Aorta (tissue), 5 donors: Measurements from ENCODE around the gene CHRNA3. TPM values are rescaled to one million over a fixed set of nuclear protein-coding genes. Genes with fewer than 3 reads are reported as not detected.
A peak's percentile ranks its signal among the peaks of the same experiment; 100 is the strongest.

Experiments
- ATAC-seq: fragments of 200-7000 bp; cut with Tn5 transposase; one replicate; pipeline ENCODE4 v1.9.1; 2022; ENCODE audit warnings: moderate library complexity; ENCODE audit not compliant: low FRiP score
- DNase-seq, 2 donors: peaks; one replicate each; pipeline ENCODE4 v3.0.0-alpha.2; 2020
- H3K27ac ChIP-seq, 2 donors: one replicate each; pipeline ENCODE4 v1.5.1; 2013; ENCODE audit warnings: low read length in 2 of 2, mild to moderate bottlenecking in 2 of 2, moderate library complexity in 2 of 2, control low read depth in 1 of 2, inconsistent platforms in 1 of 2, low read depth in 1 of 2
- H3K27me3 ChIP-seq, 2 donors: one replicate each; pipeline ENCODE4 v1.6.1; 2013; ENCODE audit warnings: control low read depth in 1 of 2, low read length in 1 of 2, mild to moderate bottlenecking in 1 of 2, moderate library complexity in 1 of 2; ENCODE audit not compliant: insufficient read depth in 2 of 2, control insufficient read depth in 1 of 2
- H3K36me3 ChIP-seq, 2 donors: one replicate each; pipeline ENCODE4 v1.6.1; 2013; ENCODE audit warnings: control low read depth in 1 of 2, low read length in 1 of 2, mild to moderate bottlenecking in 1 of 2; ENCODE audit not compliant: insufficient read depth in 2 of 2, control insufficient read depth in 1 of 2
- H3K4me1 ChIP-seq, 2 donors: one replicate each; pipeline ENCODE4 v1.6.1; 2013; ENCODE audit warnings: low read length in 2 of 2, control low read depth in 1 of 2, mild to moderate bottlenecking in 1 of 2, moderate library complexity in 1 of 2; ENCODE audit not compliant: insufficient read depth in 2 of 2, control insufficient read depth in 1 of 2
- H3K4me3 ChIP-seq, 2 donors: one replicate each; pipeline ENCODE4 v1.5.1; 2013; ENCODE audit warnings: low read length in 2 of 2, control low read depth in 1 of 2, mild to moderate bottlenecking in 1 of 2
- H3K9me3 ChIP-seq: one replicate; pipeline ENCODE4 v1.6.1; 2013; ENCODE audit warnings: mild to moderate bottlenecking, low read length; ENCODE audit not compliant: control insufficient read depth
- WGBS, 2 donors: extraction: QIAGEN DNeasy Blood & Tissue Kit; methylation state at CpG; one replicate each; pipeline ENCODE4 v1.1.7; 2013; 5-methylcytosine and 5-hydroxymethylcytosine counted together
- intact Hi-C, 2 donors: fragments of 100-400 bp; cut with DNase I; formaldehyde crosslinking; loops; one replicate each; pipeline versions ENCODE4 v1.14.2 to v1.15.0; 2022
- long read RNA-seq, 2 donors: library from polyadenylated mRNA; unstranded; transcript quantifications; one replicate each; pipeline ENCODE4 v2.0.0, GENCODE V29; 2020 to 2021
- polyA plus RNA-seq, 2 donors: library from polyadenylated mRNA; stranded (reverse); fragments of 200-250 nt; gene quantifications; one replicate each; pipeline ENCODE4 v1.2.3, GENCODE V29; 2013
- total RNA-seq, 2 donors: library from RNA; stranded (reverse); fragmentation: NEBNext Ultra II Directional; extraction: Animal tissue kit (Norgen Biotek cat#: 25700); gene quantifications; one replicate each; pipeline ENCODE4 v1.2.1, GENCODE V29; 2021
- donor health status: healthy with polysubstance abuse.
- donor health status: Bipolar disorder and iron deficiency.
- donor health status: DM: no; HTN: no; CAD: no.
- donor health status: DM: no; HTN: no; CAD: no.
- donor health status: DM: yes; HTN: yes; CAD: no.

Gene CHRNA3
- total RNA-seq = not detected
- polyA plus RNA-seq = not detected
- long read RNA-seq, donor 1 = 0 reads
- long read RNA-seq, donor 2 = 0 reads

GRCh38 chr15:78620527-78621421, at the start of gene CHRNA3:
Gene CHRNA3, minus strand, starts transcription at chr15:78620996. Its CDS starts 202 bp downstream, at chr15:78620794.
- no peaks in the 10 kb centered on the region for H3K27me3 ChIP-seq
- H3K9me3 ChIP-seq = no peaks in the 10 kb centered on the region
- H3K27ac ChIP-seq = no peak within 1 kb of the TSS
- WGBS, 2 donors = 2 to 4% methylated on average over 53 to 102 of the region's 102 CpGs
- intact Hi-C loops = no loop called here
- no peaks in the 10 kb centered on the region for H3K4me1 ChIP-seq
- no peaks in the 10 kb centered on the region for H3K36me3 ChIP-seq
- DNase-seq (peak in 1 of 2 donors; percentile 39), ATAC-seq (no peak)
- peak within 1 kb of the TSS; percentile 2 to 22 for H3K4me3 ChIP-seq

GRCh38 chr15:78668987-78669386, 48.2 kb upstream of the CHRNA3 start:
- no peak for DNase-seq
- 54 to 59% methylated on average over 2 of the region's 2 CpGs for WGBS, 2 donors
- ATAC-seq = no peak
- Histone ChIP-seq H3K9me3 (no peaks in the 10 kb centered on the region), H3K4me1 (no peaks in the 10 kb centered on the region), H3K27ac (no peak overlapping the region), H3K36me3 (no peaks in the 10 kb centered on the region), H3K27me3 (no peaks in the 10 kb centered on the region), H3K4me3 (no peak overlapping the region)
- intact Hi-C loops = no loop called here

GRCh38 chr15:78667578-78668236, 46.9 kb upstream of the CHRNA3 start:
- DNase-seq (no peak), ATAC-seq (no peak)
- Histone ChIP-seq H3K27me3 (no peaks in the 10 kb centered on the region), H3K27ac (no peak overlapping the region), H3K4me3 (no peak overlapping the region), H3K4me1 (no peaks in the 10 kb centered on the region), H3K9me3 (no peaks in the 10 kb centered on the region), H3K36me3 (no peaks in the 10 kb centered on the region)
- intact Hi-C loops = no loop called here
- WGBS, 2 donors = 72 to 77% methylated on average over 8 of the region's 8 CpGs

- Histone ChIP-seq H3K4me3 (no peak overlapping the region), H3K9me3 (no peaks in the 10 kb centered on the region), H3K27ac (no peak overlapping the region), H3K27me3 (no peaks in the 10 kb centered on the region), H3K4me1 (no peaks in the 10 kb centered on the region), H3K36me3 (no peaks in the 10 kb centered on the region)
- no peak for ATAC-seq
- no peak for DNase-seq
- intact Hi-C loops = no loop called here
- WGBS, 2 donors = 97 to 98% methylated on average over 6 of the region's 6 CpGs
These were observed 45.2 kb upstream of the CHRNA3 start for GRCh38 chr15:78666010-78666409.

- no peaks in the 10 kb centered on the region for H3K4me1 ChIP-seq
- no peaks in the 10 kb centered on the region for H3K36me3 ChIP-seq
- no peak overlapping the region for H3K4me3 ChIP-seq
- ATAC-seq (no peak), DNase-seq (no peak)
- no peaks in the 10 kb centered on the region for H3K9me3 ChIP-seq
- WGBS, 2 donors = 95 to 97% methylated on average over 1 of the region's 1 CpG
- intact Hi-C loops = no loop called here
- H3K27ac ChIP-seq = no peak overlapping the region
- no peaks in the 10 kb centered on the region for H3K27me3 ChIP-seq
These were observed 42.9 kb upstream of the CHRNA3 start for GRCh38 chr15:78663703-78664102.

GRCh38 chr15:78662028-78662427, 41.2 kb upstream of the CHRNA3 start:
- Histone ChIP-seq H3K36me3 (no peaks in the 10 kb centered on the region), H3K4me3 (no peak overlapping the region), H3K4me1 (no peaks in the 10 kb centered on the region), H3K27ac (no peak overlapping the region), H3K27me3 (no peaks in the 10 kb centered on the region), H3K9me3 (no peaks in the 10 kb centered on the region)
- WGBS, 2 donors = 84 to 88% methylated on average over 5 of the region's 5 CpGs
- intact Hi-C loops = no loop called here
- ATAC-seq (no peak), DNase-seq (no peak)

GRCh38 chr15:78661001-78661400, 40.2 kb upstream of the CHRNA3 start:
- Histone ChIP-seq H3K4me1 (no peaks in the 10 kb centered on the region), H3K27ac (no peak overlapping the region), H3K9me3 (no peaks in the 10 kb centered on the region), H3K36me3 (no peaks in the 10 kb centered on the region), H3K27me3 (no peaks in the 10 kb centered on the region), H3K4me3 (no peak overlapping the region)
- no peak for DNase-seq
- intact Hi-C loops = no loop called here
- 97% methylated on average over 19 of the region's 19 CpGs for WGBS, 2 donors
- ATAC-seq = no peak

- H3K27ac ChIP-seq = no peak overlapping the region
- intact Hi-C loops = no loop called here
- H3K27me3 ChIP-seq = no peaks in the 10 kb centered on the region
- no peaks in the 10 kb centered on the region for H3K36me3 ChIP-seq
- DNase-seq (no peak), ATAC-seq (no peak)
- H3K9me3 ChIP-seq = no peaks in the 10 kb centered on the region
- H3K4me3 ChIP-seq = no peak overlapping the region
- no peaks in the 10 kb centered on the region for H3K4me1 ChIP-seq
- 75 to 79% methylated on average over 9 of the region's 9 CpGs for WGBS, 2 donors
These were observed 39.8 kb upstream of the CHRNA3 start for GRCh38 chr15:78660584-78660983.

- DNase-seq (no peak), ATAC-seq (no peak)
- Histone ChIP-seq H3K9me3 (no peaks in the 10 kb centered on the region), H3K4me3 (no peak overlapping the region), H3K36me3 (no peaks in the 10 kb centered on the region), H3K27me3 (no peaks in the 10 kb centered on the region), H3K4me1 (no peaks in the 10 kb centered on the region), H3K27ac (no peak overlapping the region)
- intact Hi-C loops = no loop called here
These were observed 38.0 kb upstream of the CHRNA3 start for GRCh38 chr15:78658823-78659222.
